ENCODE results near the gene HOXB6. TPM values are rescaled to one million over a fixed set of nuclear protein-coding genes. Genes with fewer than 3 reads are reported as not detected.
A peak's percentile ranks its signal among the peaks of the same experiment; 100 is the strongest.

HOXB6 gene
- total RNA-seq, 2 experiments from 2014 or later = 0.60 to 0.68 TPM

GRCh38 chr17:48641541-48642058, 36.8 kb upstream of the HOXB6 start:
- DNase-seq = no peak
- ChIA-PET CTCF (interaction anchor here (1.1 to 1.9 kb wide), 2 partner anchors 9 to 29 kb away, joined by 3 to 4 read pairs; no protein-coding TSS in a partner anchor), POLR2A (no interaction called here)
- no peak overlapping the region for H3K4me3 Mint-ChIP-seq
- peaks cover 18% of the 10 kb centered on the region for H3K4me1 Mint-ChIP-seq
- no peak overlapping the region for H3K27ac Mint-ChIP-seq
- peaks cover 92% of the 10 kb centered on the region for H3K27me3 Mint-ChIP-seq
- no peaks in the 10 kb centered on the region for H3K36me3 Mint-ChIP-seq (ENCODE audit: low read depth)
- no peaks in the 10 kb centered on the region for H3K9me3 Mint-ChIP-seq

- no peak for DNase-seq
- H3K27me3 Mint-ChIP-seq = peaks cover 96% of the 10 kb centered on the region
- no peaks in the 10 kb centered on the region for H3K36me3 Mint-ChIP-seq (ENCODE audit: low read depth)
- no peak overlapping the region for H3K4me3 Mint-ChIP-seq
- no peak overlapping the region for H3K27ac Mint-ChIP-seq
- CTCF ChIA-PET = interaction anchor here (1.1 to 1.9 kb wide), 3 partner anchors 9 to 38 kb away, joined by 3 to 4 read pairs (median 3); no protein-coding TSS in a partner anchor
- POLR2A ChIA-PET = no interaction called here
- H3K4me1 Mint-ChIP-seq = peaks cover 21% of the 10 kb centered on the region
- H3K9me3 Mint-ChIP-seq = no peaks in the 10 kb centered on the region
Observed at GRCh38 chr17:48640858-48641180, 36.0 kb upstream of the HOXB6 start.

- POLR2A ChIA-PET = no interaction called here
- H3K9me3 Mint-ChIP-seq = no peaks in the 10 kb centered on the region
- CTCF ChIA-PET = interaction anchor here (1.1 to 1.9 kb wide), 3 partner anchors 8 to 39 kb away, joined by 3 to 4 read pairs (median 3); no protein-coding TSS in a partner anchor
- no peak overlapping the region for H3K4me3 Mint-ChIP-seq
- DNase-seq = no peak
- peaks cover 17% of the 10 kb centered on the region for H3K4me1 Mint-ChIP-seq
- peaks cover 96% of the 10 kb centered on the region for H3K27me3 Mint-ChIP-seq
- no peaks in the 10 kb centered on the region for H3K36me3 Mint-ChIP-seq (ENCODE audit: low read depth)
- H3K27ac Mint-ChIP-seq = no peak overlapping the region
Observed at GRCh38 chr17:48639982-48640857, 35.4 kb upstream of the HOXB6 start.

- no peaks in the 10 kb centered on the region for H3K9me3 Mint-ChIP-seq
- DNase-seq = no peak
- ChIA-PET CTCF (no interaction called here), POLR2A (no interaction called here)
- no peak overlapping the region for H3K27ac Mint-ChIP-seq
- H3K36me3 Mint-ChIP-seq (ENCODE audit: low read depth) = no peaks in the 10 kb centered on the region
- peaks cover 96% of the 10 kb centered on the region for H3K27me3 Mint-ChIP-seq
- H3K4me3 Mint-ChIP-seq = no peak overlapping the region
- peaks cover 17% of the 10 kb centered on the region for H3K4me1 Mint-ChIP-seq
Observed at GRCh38 chr17:48639136-48639535, 34.4 kb upstream of the HOXB6 start.

- no peaks in the 10 kb centered on the region for H3K36me3 Mint-ChIP-seq (ENCODE audit: low read depth)
- CTCF ChIA-PET = interaction anchor here (0.9 to 2.4 kb wide), 20 partner anchors 11 to 606 kb away, joined by 3 to 27 read pairs (median 5); partner anchors contain the start of gene HOXB9
- peaks cover 93% of the 10 kb centered on the region for H3K27me3 Mint-ChIP-seq
- POLR2A ChIA-PET = interaction anchor here (1.4 to 1.6 kb wide), 2 partner anchors 11 to 21 kb away, joined by 3 read pairs; no protein-coding TSS in a partner anchor
- no peak for DNase-seq
- no peaks in the 10 kb centered on the region for H3K9me3 Mint-ChIP-seq
- peaks cover 25% of the 10 kb centered on the region for H3K4me1 Mint-ChIP-seq
- no peak overlapping the region for H3K27ac Mint-ChIP-seq
- no peak overlapping the region for H3K4me3 Mint-ChIP-seq
Observed at GRCh38 chr17:48637323-48638260, 32.8 kb upstream of the HOXB6 start.

GRCh38 chr17:48636177-48637018, 31.6 kb upstream of the HOXB6 start:
- no peaks in the 10 kb centered on the region for H3K9me3 Mint-ChIP-seq
- POLR2A ChIA-PET = interaction anchor here (1.1 to 2.3 kb wide), 4 partner anchors 11 to 27 kb away, joined by 3 to 10 read pairs (median 4); partner anchors contain the start of gene HOXB9

GRCh38 chr17:48634493-48635208, 29.9 kb upstream of the HOXB6 start:
- Mint-ChIP-seq H3K27me3 (peaks cover 93% of the 10 kb centered on the region), H3K9me3 (no peaks in the 10 kb centered on the region), H3K36me3 (ENCODE audit: low read depth) (no peaks in the 10 kb centered on the region), H3K4me3 (no peak overlapping the region), H3K4me1 (peaks cover 25% of the 10 kb centered on the region), H3K27ac (no peak overlapping the region)
- CTCF ChIA-PET = interaction anchor here (0.7 to 2.4 kb wide), 4 partner anchors 9 to 494 kb away, joined by 3 to 20 read pairs (median 4); partner anchors contain the start of gene HOXB9
- no peak for DNase-seq
- POLR2A ChIA-PET = interaction anchor here (0.9 to 2.3 kb wide), 2 partner anchors 9 to 26 kb away, joined by 3 to 10 read pairs; partner anchors contain the start of gene HOXB9

More at GRCh38 chr17:48636177-48637018, 31.6 kb upstream of the HOXB6 start:
- CTCF ChIA-PET = interaction anchor here (0.6 to 2.4 kb wide), 48 partner anchors 10 to 968 kb away, joined by 3 to 27 read pairs (median 4); partner anchors contain the start of genes ATP5MC1 and HOXB9
- Mint-ChIP-seq H3K36me3 (ENCODE audit: low read depth) (no peaks in the 10 kb centered on the region), H3K4me1 (peaks cover 27% of the 10 kb centered on the region), H3K27me3 (peaks cover 93% of the 10 kb centered on the region), H3K27ac (no peak overlapping the region), H3K4me3 (no peak overlapping the region)
- DNase-seq = peak; percentile 74

GRCh38 chr17:48633266-48633677, 28.5 kb upstream of the HOXB6 start:
- Mint-ChIP-seq H3K4me3 (no peak overlapping the region), H3K4me1 (peaks cover 25% of the 10 kb centered on the region), H3K27me3 (peaks cover 95% of the 10 kb centered on the region), H3K36me3 (ENCODE audit: low read depth) (no peaks in the 10 kb centered on the region), H3K9me3 (no peaks in the 10 kb centered on the region), H3K27ac (no peak overlapping the region)
- no peak for DNase-seq
- ChIA-PET CTCF (interaction anchor here (0.9 to 1.4 kb wide), 3 partner anchors 9 to 32 kb away, joined by 3 read pairs; no protein-coding TSS in a partner anchor), POLR2A (no interaction called here)

GRCh38 chr17:48632579-48633265, 27.9 kb upstream of the HOXB6 start:
- H3K27me3 Mint-ChIP-seq = peaks cover 95% of the 10 kb centered on the region
- peaks cover 25% of the 10 kb centered on the region for H3K4me1 Mint-ChIP-seq
- H3K9me3 Mint-ChIP-seq = no peaks in the 10 kb centered on the region
- no peaks in the 10 kb centered on the region for H3K36me3 Mint-ChIP-seq (ENCODE audit: low read depth)
- no peak overlapping the region for H3K4me3 Mint-ChIP-seq
- CTCF ChIA-PET = interaction anchor here (0.6 to 1.4 kb wide), 7 partner anchors 9 to 678 kb away, joined by 3 to 5 read pairs (median 3); partner anchors contain the start of gene HOXB5
- H3K27ac Mint-ChIP-seq = no peak overlapping the region
- POLR2A ChIA-PET = no interaction called here
- DNase-seq = no peak

GRCh38 chr17:48631693-48632578, 27.1 kb upstream of the HOXB6 start:
- Mint-ChIP-seq H3K4me3 (no peak overlapping the region), H3K9me3 (no peaks in the 10 kb centered on the region), H3K27me3 (peaks cover 95% of the 10 kb centered on the region), H3K4me1 (peaks cover 27% of the 10 kb centered on the region), H3K27ac (no peak overlapping the region), H3K36me3 (ENCODE audit: low read depth) (no peaks in the 10 kb centered on the region)
- ChIA-PET CTCF (interaction anchor here (0.6 to 1.4 kb wide), 8 partner anchors 10 to 677 kb away, joined by 3 to 5 read pairs (median 3); partner anchors contain the start of gene HOXB5), POLR2A (no interaction called here)
- DNase-seq = no peak

All from activated CD4-positive, alpha-beta memory T cell treated with anti-CD3 and anti-CD28 coated beads, Interleukin-2, amount 10 ng/mL, durations not matched to agents 7 days and 5 days (primary cell).